Caki2 (cell line): ENCODE measurements around the gene FYB2. TPM values are rescaled to one million over a fixed set of nuclear protein-coding genes. Genes with fewer than 3 reads are reported as not detected.
A peak's percentile ranks its signal among the peaks of the same experiment; 100 is the strongest.

Source experiments
- DNase-seq: peaks from one replicate; pipeline ENCODE4 v3.0.0-alpha.2; 2015; ENCODE audit warnings: low read depth
- in situ Hi-C: cut with HindIII; loops from 2 replicates; pipeline ENCODE4 v1.10.0; 2016; ENCODE audit warnings: low sequenced_read_pairs, low pct_unique_long_range_greater_than_20kb, mixed read lengths
- total RNA-seq: library from RNA; depleted of rRNA; stranded (reverse); fragments of >200 nt; shearing (Covaris generic); gene quantifications from 2 replicates; pipeline ENCODE4 v1.2.3, GENCODE V29; 2014; ENCODE audit warnings: low replicate concordance

Gene FYB2
- total RNA-seq, 1 experiment from 2014 or later, result not detected

DNA sequence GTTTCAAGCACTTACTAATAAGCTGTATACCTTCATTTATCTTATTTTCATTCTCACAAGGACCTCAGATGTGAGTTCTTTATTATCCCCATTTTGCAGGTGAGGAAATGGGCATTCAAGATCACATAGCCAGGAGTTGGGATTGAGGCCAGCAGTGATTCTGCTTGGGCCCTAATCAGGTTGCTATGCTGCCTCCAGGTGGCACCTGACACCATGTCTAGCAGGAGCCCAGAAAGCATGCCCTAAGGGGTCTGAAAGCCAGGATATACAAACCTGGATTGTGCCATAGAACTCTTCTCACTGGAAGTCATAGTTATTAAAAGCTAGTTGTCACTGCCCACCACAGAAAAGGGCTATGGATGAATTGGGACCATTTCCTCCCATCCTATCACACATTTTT, 61.1 kb downstream of the FYB2 start:
- in situ Hi-C loops, result no loop called here
- DNase-seq, result peak; percentile 12

- in situ Hi-C loops, result no loop called here
- no peak for DNase-seq
Observed at GRCh38 chr1:56755911-56756310, 63.3 kb downstream of the FYB2 start.

DNA sequence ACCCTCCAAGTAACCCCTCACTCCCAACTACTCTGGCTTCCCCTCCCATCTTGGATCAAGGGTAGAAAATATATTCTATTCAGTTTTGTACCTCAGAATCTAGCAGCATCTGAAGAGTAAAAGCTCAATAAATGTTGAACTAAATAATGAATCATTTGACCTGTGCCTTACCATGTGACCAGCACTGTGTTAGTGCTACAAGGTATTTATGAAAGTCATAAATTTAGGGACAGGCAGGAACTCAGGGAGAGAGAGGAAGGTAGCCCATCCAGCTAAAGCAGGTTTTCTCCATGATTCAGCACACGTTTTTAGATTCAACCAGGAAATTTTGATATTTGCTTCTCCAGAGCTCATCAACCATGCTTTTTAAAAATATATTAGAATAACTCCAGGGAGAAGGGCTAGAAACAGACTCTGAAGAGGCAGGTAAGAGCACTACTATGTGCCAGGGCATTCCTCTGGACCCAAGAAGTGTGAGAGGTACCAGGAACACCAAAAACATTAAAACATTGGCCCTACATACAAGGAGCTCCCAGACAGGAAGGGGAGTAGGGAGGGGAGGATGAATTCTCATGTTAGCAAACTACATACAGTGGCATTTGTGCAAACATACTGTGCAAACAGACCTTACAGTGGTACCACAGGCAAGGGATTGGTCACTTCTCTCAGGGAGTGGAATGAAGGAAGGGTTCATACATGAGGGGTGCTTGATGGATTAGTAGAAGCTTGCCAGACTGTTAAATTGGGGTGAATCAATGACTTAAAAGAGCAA, 64.3 kb downstream of the FYB2 start:
- DNase-seq, result no peak
- in situ Hi-C loops, result no loop called here

GRCh38 chr1:56745231-56745630, 74.0 kb downstream of the FYB2 start:
- DNase-seq, result no peak
- in situ Hi-C loops, result no loop called here

- DNase-seq, result no peak
- in situ Hi-C loops, result no loop called here
Observed at GRCh38 chr1:56728964-56729363, 90.2 kb downstream of the FYB2 start.

DNA sequence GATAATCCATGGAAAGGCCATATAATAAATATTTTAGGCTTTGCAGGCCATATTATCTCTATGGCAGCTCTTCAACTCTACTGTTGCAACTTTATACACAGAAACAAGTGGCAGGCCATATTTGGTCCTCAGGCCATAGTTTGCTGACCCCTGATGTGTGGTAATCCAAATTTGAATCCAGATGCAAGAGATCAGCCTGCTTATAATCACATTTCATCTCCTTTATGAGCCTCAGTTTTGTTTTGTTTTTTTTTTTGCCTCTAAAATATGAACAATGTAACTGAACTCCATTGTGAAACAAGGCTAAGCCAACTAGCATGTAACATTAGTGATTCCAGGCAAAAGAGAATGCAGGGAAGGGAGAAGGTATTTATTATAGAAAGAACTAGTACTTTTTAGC, 92.5 kb downstream of the FYB2 start:
- in situ Hi-C loops, result no loop called here
- no peak for DNase-seq

GRCh38 chr1:56719171-56719570, 100.0 kb downstream of the FYB2 start:
- in situ Hi-C loops, result no loop called here
- DNase-seq, result no peak

GRCh38 chr1:56715156-56715555, 104.0 kb downstream of the FYB2 start:
- in situ Hi-C loops, result no loop called here
- DNase-seq, result no peak

DNA sequence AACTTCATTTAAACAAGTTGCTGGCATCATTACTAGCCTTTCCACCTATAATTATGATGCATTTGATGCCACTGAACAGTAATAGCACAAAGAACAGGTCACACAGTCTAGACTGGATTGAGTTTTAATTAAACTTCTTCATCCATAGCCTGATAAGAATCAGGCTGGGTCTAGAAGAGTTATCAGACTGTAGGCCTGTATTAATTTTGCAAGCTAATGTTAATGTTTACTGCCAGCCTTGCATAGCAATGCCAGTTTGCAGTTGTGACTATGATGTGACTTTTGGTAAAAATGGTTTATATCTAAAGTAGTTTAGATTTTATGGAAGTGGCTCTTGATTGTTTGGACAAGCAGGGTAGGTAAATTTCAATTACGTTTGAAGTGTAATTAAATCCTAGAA, 106.1 kb downstream of the FYB2 start:
- no peak for DNase-seq
- in situ Hi-C loops, result no loop called here

GRCh38 chr1:56712150-56712549, 107.1 kb downstream of the FYB2 start:
- in situ Hi-C loops, result no loop called here
- DNase-seq, result no peak

DNA sequence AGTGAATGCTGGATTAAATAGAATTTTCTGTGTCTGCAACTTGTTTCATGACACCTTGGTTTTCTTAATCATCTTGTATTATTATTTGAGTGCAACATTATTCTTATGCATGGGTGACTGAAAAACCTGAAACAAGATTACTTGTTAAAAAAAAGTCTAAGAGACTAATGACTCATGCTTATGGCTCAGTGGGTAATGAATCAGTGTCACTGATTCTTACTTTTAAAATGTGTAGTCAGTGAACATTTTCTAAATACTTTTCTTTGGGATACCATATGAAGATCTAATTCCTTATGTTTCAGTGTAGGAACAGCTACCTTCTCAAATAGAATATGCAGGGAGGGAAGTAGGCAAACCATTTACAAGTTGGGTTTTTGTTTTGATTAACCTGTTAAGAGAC, 108.6 kb downstream of the FYB2 start:
- in situ Hi-C loops, result no loop called here
- peak; percentile 71 for DNase-seq

- in situ Hi-C loops, result no loop called here
- peak; percentile 4 for DNase-seq
Observed at GRCh38 chr1:56709995-56710394, 109.2 kb downstream of the FYB2 start.

GRCh38 chr1:56709269-56709880, 109.8 kb downstream of the FYB2 start:
- DNase-seq, result peak; percentile 48
- in situ Hi-C loops, result no loop called here

- DNase-seq, result no peak
- in situ Hi-C loops, result no loop called here
Observed at GRCh38 chr1:56707379-56707778, 111.8 kb downstream of the FYB2 start.

GRCh38 chr1:56703747-56704146, 115.5 kb downstream of the FYB2 start:
- in situ Hi-C loops, result no loop called here
- DNase-seq, result no peak

DNA sequence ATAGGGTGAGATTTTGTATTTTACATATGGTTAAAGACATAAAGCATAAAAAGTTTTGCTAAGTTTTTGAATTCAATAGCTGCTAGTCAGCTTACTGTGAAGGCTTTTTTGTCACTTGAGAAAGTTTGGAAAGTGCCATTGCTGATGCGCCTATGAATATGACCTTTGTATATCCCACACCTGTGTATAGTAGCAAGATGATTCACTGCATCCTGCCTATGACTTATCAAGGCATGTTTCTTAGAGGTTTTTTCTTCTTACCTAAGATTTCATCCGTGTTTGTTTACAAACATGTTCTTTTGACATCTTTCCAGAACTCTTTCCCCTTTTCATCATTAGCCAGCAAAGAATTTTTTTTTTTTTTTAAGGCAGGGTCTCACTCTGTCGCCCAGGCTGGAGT, 122.5 kb downstream of the FYB2 start:
- in situ Hi-C loops, result no loop called here
- no peak for DNase-seq

DNA sequence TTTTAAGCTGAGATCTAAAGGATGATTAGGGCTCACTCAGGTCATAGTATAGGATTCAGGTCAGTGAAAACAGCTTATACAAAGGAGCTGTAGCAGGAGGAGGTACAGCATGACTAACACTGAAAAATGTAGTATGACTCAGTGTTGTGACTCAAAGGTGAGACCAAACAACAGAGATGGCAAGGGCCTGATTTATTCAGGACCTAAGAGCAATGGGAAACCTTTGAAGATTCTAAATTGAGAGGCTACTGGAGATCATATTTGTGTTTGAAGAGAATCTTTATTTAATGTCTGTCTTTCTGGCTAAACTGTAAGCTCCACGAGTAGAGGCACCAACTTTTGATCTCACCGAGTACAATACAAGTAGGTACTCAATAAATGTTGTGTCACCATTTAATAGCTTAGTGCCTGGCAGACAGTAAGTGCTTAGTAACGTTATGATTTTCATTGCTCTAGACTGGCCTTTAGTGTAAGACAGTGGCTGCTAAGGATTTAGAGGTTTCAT, 130.6 kb downstream of the FYB2 start:
- in situ Hi-C loops, result no loop called here
- DNase-seq, result peak; percentile 89

GRCh38 chr1:56686169-56686568, 133.0 kb downstream of the FYB2 start:
- in situ Hi-C loops, result no loop called here
- peak; percentile 38 for DNase-seq

DNA sequence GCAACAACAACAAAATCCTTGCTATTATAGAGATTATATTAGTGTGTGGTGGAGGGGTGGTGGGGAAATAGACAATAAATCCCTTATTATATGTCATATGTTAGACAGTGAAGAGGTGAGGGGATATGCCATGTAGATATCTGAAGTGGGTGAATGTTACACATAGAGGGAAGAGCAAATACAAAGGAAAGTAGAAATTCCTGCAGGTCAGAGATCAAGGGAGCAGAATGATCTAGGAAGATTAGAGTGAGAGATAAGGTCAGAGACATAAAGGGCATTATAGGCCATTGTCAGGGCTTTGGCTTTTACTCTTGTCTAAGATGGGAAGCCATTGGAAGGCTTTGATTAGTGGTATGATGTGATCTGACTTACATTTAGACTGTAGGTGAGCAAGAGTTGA, 135.6 kb downstream of the FYB2 start:
- in situ Hi-C loops, result no loop called here

DNA sequence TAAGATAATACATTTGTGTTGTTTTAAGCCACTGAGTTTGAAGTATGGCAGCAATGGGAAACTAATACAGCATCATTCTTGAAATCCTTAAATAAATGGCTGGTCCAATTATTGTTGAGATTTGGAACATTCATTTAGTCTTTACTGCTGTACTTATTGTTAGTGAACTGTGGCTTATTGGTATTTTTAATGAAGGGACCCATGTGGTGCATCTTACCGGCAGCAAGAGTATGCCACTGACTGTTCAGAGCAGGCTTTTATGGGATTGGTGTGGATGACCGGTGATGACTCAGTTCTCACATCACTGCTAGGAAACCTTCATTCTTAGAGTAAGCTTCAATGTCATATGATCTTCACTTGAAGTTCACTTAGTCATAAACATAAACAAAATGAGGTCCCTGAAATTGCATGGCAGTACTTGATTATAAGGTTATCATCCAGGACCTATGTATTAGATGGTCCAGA, 142.6 kb downstream of the FYB2 start:
- in situ Hi-C loops, result no loop called here
- DNase-seq, result peak; percentile 58

More for the DNA sequence above, 135.6 kb downstream of the FYB2 start:
- no peak for DNase-seq
